HFF-Myc (cell line): Measurements from ENCODE around the gene LRIG1.

Experiments used
- DNase-seq: peaks from one replicate; pipeline ENCODE4 v3.0.0-alpha.2; 2011; ENCODE audit warnings: low read depth; ENCODE audit errors: extremely low read depth
- H3K4me3 ChIP-seq: replicated peaks from 2 replicates; pipeline ENCODE4 v1.5.1; 2011; ENCODE audit warnings: low read depth, mild to moderate bottlenecking, control low read depth, low read length
- TF ChIP-seq, protein P1 (sequence below): IDR thresholded peaks from 2 replicates; pipeline ENCODE4 v1.5.1; 2012; ENCODE audit warnings: mild to moderate bottlenecking, low read depth, low read length, control low read depth; ENCODE audit errors: missing control alignments

The LRIG1 gene

DNA sequence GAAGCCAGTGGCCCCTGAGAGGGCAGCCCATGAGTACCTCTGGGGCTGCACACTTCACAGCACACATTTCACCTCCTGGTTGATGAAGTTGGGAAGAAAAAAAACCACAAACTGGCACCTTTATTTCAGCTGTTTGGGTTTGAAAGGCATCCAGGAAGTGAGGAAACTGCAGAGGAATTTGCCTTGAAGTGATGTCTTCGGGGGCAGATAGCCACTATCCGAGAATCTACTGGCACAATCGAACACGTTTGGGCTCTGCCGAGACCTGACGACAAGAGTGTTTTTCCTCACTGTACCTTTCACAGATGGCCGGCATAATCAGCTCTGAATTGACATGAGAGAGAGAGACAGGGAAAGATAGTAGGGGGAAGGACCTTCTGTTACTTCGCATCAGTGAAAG, 59.7 kb downstream of the LRIG1 start:
- DNase-seq: no peak
- no peak overlapping the region for H3K4me3 ChIP-seq
- TF ChIP-seq, protein P1, sequence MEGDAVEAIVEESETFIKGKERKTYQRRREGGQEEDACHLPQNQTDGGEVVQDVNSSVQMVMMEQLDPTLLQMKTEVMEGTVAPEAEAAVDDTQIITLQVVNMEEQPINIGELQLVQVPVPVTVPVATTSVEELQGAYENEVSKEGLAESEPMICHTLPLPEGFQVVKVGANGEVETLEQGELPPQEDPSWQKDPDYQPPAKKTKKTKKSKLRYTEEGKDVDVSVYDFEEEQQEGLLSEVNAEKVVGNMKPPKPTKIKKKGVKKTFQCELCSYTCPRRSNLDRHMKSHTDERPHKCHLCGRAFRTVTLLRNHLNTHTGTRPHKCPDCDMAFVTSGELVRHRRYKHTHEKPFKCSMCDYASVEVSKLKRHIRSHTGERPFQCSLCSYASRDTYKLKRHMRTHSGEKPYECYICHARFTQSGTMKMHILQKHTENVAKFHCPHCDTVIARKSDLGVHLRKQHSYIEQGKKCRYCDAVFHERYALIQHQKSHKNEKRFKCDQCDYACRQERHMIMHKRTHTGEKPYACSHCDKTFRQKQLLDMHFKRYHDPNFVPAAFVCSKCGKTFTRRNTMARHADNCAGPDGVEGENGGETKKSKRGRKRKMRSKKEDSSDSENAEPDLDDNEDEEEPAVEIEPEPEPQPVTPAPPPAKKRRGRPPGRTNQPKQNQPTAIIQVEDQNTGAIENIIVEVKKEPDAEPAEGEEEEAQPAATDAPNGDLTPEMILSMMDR: no peak

DNA sequence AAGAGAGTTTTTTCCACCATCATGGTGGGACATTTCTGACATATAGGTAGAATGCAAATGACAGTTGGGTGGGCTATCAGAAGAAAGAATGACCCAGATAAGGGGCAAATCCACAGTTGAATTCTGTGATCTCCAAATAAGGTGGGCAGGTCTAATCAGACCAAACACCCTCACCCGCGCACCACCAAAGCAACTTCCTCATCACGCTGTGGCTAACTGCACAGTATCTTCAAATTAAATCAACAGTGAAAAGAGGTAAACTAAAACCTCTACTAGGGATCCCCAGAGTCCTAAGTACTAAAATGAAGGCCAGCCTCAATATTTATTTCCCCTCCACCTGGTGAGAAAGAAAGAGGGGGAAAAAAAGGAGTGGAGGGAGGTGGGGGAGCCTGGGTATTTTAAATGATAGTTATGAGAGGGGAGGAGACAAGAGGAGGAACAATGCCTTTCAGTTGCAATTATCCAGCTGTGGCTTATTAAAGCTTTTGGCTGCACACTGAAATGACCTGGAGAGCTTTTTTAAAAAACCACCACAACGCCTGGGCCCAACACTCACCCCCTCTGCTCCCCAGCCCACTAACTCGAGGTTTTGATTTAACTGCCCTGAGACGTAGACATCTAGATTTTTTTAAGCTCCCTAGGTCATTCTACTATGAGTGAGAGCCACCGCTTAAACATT, 61.0 kb downstream of the LRIG1 start:
- no peak overlapping the region for H3K4me3 ChIP-seq
- TF ChIP-seq, protein P1: no peak

DNA sequence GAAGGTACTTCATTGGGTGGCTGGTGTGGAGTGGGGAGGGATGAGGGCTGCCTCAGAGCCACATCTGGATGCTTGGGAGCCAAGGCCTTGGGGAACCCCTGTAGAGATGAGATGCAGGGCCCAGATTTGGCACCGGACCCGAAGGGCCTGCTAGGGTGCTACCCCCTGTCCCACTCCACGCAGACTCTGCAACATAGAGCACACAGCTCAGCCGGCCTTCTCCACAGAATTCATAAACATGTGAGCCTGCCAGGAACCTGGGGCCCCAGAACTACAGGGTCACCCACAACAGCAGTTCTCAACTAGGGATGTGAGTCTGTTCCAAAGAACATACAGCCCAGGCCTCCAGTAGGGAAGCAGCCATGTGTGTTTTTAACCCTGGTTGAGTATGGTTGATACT, 62.8 kb downstream of the LRIG1 start:
- no peak for DNase-seq
- no peak overlapping the region for H3K4me3 ChIP-seq
- TF ChIP-seq, protein P1: no peak

More for the DNA sequence above, 61.0 kb downstream of the LRIG1 start:
- no peak for DNase-seq

DNA sequence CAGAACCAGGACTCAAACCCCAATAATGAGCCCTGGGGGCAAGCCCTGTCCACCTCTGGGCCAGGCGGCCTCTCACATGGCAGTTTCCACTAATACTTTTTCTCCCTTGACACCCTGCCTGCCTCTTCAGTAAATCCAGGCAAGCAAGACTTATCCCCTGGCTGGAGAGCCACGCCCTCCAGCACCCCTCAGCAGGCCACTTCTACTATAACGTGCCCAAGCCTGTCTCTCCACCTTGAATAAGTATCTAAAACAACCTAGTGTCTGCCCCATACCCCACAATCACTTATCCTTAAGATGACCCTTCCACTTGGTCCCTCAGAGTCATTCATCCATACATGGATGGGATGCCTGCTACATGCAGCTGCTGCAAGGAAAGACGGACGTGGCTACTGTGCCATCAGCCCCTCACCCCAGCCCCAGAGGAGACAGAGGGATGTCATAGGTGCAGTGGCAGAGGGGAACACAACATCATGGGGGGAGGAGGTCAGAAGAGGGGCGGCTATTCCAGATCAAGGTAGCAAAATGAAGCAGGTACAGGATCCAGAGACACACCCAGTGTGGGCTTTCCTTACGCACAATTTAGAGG, 63.4 kb downstream of the LRIG1 start:
- no peak for DNase-seq
- TF ChIP-seq, protein P1: no peak

DNA sequence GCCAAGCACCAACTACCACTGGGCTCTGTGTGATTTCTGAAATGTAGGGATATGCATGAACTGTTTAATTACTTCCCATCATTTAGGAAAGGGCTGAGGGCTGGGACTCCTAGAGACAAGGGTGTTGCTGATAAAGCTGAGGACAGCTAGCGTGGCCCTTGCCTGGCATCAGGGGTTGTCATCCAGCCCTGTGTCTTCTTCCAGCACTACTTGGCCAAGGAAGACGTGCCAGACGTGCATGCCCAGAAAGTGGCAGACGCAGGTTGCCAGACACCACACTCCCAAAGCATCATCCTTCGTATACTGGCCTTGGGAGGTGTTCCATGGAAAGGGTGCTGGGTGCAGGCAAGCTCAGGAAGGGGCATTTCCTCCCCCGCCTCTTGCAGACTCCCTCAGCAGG, 64.8 kb downstream of the LRIG1 start:
- no peak overlapping the region for H3K4me3 ChIP-seq
- DNase-seq: no peak
- TF ChIP-seq, protein P1: no peak

More for the DNA sequence above, 63.4 kb downstream of the LRIG1 start:
- H3K4me3 ChIP-seq: no peak overlapping the region

DNA sequence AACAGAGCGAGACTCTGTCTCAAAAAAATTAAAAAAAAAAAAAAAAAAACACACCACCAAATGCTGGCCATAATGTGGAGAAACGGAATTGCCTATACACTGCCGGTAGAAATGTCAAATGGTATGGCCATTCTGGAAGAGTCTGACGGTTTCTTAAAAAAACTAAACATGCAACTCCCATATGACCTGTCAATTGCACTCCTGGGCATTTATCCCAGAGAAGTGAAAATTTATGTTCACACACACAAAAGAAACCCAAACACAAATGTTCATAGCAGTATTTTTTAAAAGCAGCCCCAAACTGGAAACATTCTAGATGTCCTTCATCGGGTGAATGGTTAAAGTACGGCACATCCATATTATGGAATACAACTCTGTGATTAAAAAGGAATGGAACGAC, 66.1 kb downstream of the LRIG1 start:
- H3K4me3 ChIP-seq: no peak overlapping the region
- TF ChIP-seq, protein P1: no peak
- no peak for DNase-seq

DNA sequence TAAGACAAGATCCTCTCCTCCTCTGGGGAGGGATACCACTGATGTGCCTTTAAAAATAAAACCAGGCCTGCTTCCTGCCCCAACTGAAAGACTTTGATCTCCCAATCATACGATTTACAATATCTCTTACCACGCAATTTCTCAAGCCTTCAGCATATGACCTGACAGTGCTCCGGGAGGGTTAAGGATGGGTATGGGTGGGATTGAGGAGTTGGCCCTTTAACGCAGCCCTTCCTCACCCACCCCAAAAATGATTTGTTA, 67.4 kb downstream of the LRIG1 start:
- no peak for DNase-seq
- no peak overlapping the region for H3K4me3 ChIP-seq

More for the DNA sequence above, 67.4 kb downstream of the LRIG1 start:
- TF ChIP-seq, protein P1: no peak
